OCI-LY1 (cell line): Measurements from ENCODE around the gene CTPS1.

Source experiments
- CTCF ChIP-seq: fragments of 200-600 bp; sonication (generic), shearing (Covaris generic); IDR thresholded peaks from 2 replicates; pipeline ENCODE4 v1.5.1; 2017; ENCODE audit warnings: mild to moderate bottlenecking, antibody characterized with exemption, low read length, moderate library complexity, mixed read lengths
- EZH2 ChIP-seq: fragments of 200-600 bp; sonication (generic), shearing (Covaris generic); IDR thresholded peaks from 2 replicates; pipeline ENCODE4 v1.8.0; 2017; ENCODE audit warnings: borderline replicate concordance, mixed run types, mild to moderate bottlenecking, antibody characterized with exemption, low read length, moderate library complexity, mixed read lengths

DNA sequence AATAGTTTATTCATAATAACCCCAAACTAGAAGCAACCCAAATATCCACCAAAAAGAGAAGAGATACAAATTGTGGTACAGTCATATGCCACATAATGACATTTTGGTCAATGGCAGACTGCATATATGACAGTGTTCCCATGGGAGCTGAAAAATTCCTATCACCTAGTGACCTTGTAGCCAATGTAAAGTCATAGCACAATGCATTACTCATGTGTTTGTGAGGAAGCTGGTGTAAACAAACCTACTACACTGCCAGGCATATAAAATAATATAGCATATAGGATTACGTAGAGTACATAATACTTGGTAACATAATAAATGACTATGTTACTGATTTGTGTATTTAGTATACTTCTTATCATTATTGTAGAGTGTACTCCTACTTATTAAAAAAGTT, 71.5 kb downstream of the CTPS1 start:
- TF ChIP-seq CTCF = no peak
- no peak for TF ChIP-seq EZH2
